Fibroblast of villous mesenchyme (primary cell): ENCODE measurements around the gene GABRD. TPM values are rescaled to one million over a fixed set of nuclear protein-coding genes. Genes with fewer than 3 reads are reported as not detected.

Experiments
- DNase-seq: peaks from one replicate; pipeline ENCODE4 v3.0.0-alpha.2; 2010; ENCODE audit warnings: low read depth
- H3K4me3 ChIP-seq: 2 replicates; pipeline ENCODE4 v1.5.1; 2011; ENCODE audit warnings: low read depth, mild to moderate bottlenecking, low read length
- total RNA-seq: library from RNA; depleted of rRNA; stranded (reverse); fragments of >200 nt; gene quantifications from 2 replicates; pipeline ENCODE4 v1.2.3, GENCODE V29; 2012
- TF ChIP-seq, protein P1 (sequence below): IDR thresholded peaks from 2 replicates; pipeline ENCODE4 v1.5.1; 2012; ENCODE audit warnings: low read depth, mild to moderate bottlenecking, low read length; ENCODE audit not compliant: insufficient read depth

The GABRD gene
- total RNA-seq, 1 donor: not detected

DNA sequence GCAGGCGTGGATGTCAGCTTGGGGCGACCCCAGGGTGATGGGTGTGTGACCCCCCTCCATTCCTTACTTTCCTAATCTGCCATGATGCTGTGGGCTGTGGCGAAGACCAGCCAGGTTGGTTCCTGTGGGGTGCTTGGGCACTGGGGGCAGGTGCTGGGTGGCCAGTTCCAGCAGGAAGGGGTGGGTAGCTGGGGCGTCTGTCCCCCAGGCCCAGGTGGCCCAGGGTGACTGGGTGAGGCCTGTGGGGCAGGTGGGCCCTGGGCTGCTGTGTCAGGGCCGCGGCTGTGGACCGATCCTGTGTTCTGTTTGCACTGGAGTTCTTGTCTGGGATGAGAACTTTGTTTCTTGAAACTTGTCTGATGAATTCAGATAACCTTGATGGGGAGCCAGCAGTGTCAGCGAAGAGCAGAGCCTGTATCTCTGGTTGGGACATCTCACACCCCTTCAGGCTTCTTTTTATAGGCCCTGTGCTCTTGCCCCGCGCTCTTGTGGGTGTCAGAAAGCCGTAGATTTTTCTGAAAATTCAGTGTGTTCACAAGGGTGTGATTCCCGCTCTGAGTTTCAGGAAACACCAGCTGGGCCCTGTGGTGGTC is 34.7 kb downstream of the GABRD start:
- H3K4me3 ChIP-seq: no peak overlapping the region
- TF ChIP-seq, protein P1, sequence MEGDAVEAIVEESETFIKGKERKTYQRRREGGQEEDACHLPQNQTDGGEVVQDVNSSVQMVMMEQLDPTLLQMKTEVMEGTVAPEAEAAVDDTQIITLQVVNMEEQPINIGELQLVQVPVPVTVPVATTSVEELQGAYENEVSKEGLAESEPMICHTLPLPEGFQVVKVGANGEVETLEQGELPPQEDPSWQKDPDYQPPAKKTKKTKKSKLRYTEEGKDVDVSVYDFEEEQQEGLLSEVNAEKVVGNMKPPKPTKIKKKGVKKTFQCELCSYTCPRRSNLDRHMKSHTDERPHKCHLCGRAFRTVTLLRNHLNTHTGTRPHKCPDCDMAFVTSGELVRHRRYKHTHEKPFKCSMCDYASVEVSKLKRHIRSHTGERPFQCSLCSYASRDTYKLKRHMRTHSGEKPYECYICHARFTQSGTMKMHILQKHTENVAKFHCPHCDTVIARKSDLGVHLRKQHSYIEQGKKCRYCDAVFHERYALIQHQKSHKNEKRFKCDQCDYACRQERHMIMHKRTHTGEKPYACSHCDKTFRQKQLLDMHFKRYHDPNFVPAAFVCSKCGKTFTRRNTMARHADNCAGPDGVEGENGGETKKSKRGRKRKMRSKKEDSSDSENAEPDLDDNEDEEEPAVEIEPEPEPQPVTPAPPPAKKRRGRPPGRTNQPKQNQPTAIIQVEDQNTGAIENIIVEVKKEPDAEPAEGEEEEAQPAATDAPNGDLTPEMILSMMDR: no peak
- no peak for DNase-seq

DNA sequence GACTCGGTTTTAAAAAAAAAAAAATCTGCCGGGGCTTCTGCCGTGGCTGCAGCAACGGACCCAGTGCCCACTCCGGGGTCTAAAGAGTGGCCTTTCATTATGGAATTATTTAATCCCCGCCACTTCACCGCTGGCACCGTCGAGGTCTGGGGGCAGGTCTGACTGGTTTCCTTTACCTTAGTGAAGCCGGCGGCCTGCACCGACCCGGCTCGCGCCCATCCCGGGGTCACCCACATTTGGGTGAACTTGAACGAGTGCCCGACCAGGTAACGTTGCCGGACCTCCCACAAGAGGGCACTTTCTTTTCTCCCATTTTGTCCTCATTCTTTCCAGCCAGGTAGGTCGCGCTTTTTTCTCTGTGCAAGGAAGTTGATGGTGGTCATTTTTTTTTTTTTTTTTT is 35.4 kb downstream of the GABRD start:
- TF ChIP-seq, protein P1: no peak
- DNase-seq: no peak
- no peak overlapping the region for H3K4me3 ChIP-seq

DNA sequence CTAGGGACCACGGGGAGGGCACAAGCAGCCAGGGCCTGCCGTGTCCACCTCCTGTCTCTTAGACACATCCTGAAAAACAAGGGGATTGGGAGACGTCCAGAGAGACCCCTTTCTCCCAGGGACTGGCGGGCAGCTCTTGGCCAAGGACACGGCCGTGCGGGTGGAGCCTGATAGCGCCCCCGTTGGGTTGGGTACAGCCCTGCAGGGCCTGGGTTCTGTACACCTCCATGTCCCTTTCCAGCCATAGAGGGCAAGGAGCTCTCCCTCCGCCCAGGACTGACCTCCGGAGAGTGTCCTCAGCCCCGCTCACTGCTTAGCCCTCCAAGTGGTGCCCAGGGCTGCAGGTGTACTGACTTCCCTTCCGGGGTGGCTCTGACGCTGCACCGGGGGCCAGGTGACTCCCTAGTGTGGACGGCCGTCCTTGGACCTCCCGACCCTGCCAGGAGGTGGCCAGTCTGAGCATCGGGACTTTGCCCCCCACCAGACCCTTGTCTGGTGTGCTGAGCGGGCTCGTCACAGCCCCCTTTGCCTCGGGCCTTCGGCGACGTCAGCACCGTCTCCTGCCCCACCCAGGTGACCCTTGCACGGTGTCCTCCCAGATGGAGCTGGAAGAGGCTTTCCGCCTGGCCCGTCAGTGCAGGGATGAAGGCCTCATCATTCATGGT is 36.9 kb downstream of the GABRD start:
- TF ChIP-seq, protein P1: no peak
- DNase-seq: no peak
- H3K4me3 ChIP-seq: no peak overlapping the region

DNA sequence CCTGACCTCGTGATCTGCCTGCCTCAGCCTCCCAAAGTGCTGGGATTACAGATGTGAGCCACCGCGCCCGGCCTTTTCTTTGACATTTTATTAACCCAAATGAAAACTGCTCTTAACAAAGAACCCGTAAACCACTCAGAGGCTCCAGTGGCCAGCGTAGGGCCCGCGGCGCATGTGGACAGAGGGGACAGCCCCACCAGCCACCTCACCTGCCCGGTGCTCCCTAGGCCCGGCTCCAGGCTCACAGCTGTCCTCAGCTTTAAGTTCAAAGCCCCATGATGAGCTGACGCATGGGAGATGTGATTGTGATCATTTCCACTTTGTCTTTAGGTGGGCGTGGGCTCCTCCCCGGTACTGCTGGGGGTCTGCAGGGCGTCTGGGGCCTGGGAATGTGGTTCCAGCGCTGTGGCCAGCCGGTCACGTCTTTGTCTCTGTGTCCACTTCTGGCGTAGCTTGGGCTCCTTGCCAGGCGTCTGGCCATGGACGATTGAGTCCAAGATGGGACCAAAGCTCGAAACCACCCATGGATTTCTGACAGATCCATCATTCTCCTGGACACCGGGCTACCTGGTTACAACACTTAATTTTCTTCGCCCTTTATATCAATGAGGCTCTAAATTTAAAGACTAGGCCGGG is 37.9 kb downstream of the GABRD start:
- no peak overlapping the region for H3K4me3 ChIP-seq
- DNase-seq: no peak

DNA sequence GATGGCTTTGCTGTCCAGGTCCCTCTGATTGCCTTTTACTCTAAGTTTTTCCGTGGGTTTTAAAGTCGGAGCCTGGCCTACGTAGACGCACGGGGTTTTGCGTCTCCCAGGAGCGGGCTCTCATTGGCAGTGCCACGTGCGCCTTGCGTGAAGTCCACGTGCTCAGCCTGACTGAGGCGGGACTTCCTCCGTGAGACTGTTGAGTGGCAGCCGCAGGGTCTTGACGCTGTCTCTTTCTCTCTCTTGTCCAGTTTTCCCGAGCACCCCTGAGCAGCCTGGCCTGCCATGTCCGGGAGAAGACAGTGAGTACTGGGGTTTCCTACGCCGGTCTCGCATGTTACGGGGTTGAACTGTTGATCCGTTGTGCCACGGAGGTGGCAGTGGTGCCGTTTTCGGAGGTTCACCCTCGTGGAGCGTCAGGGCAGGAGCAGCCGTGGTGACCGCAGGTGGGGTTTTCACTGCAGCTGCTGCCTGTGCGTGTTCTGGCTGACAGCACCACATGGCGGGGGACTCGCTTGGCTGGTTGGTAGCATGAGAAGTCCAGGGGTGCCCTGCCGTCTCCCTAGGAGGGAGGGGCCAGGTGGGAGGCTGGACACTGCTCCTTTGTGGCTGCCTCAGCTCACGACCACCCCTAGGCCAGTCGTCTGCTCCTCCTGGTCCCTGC is 40.3 kb downstream of the GABRD start:
- H3K4me3 ChIP-seq: no peak overlapping the region
- TF ChIP-seq, protein P1: no peak
- no peak for DNase-seq

More for the DNA sequence above, 37.9 kb downstream of the GABRD start:
- TF ChIP-seq, protein P1: no peak

DNA sequence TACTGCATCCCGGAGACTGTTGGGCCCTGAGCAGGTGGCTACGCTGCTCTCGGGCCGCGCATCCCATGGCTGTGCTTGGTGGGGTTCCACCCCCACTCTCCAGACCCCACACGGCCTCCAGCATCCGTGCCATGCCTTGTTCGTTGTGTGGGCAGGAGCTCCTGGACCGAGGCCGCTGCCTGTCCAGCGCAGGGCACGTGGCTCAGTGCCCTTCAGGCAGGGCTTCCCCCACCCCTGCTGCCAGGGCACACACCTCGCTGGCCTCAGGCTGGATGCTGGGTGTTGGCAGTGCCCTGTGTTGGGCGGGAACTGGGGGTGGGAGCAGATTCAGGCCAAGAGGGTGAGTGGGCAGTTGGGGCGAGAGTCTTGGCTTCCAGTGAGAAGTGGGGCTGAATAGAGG is 40.9 kb downstream of the GABRD start:
- H3K4me3 ChIP-seq: no peak overlapping the region
- TF ChIP-seq, protein P1: no peak
- DNase-seq: no peak
